H1 (cell line): ENCODE measurements around the gene PDE4B. TPM values are rescaled to one million over a fixed set of nuclear protein-coding genes. Genes with fewer than 3 reads are reported as not detected.

ENCODE experiments used
- CBX5 ChIP-seq: fragments of 300-800, 300-1000 bp; sonication (generic); IDR thresholded peaks from 2 replicates; pipeline ENCODE4 v1.7.1; 2016; ENCODE audit warnings: antibody characterized with exemption, low read length, low read depth
- CHD2 ChIP-seq: IDR thresholded peaks from 2 replicates; pipeline ENCODE4 v1.6.1; 2012; ENCODE audit warnings: low read length, improper control_type of control experiment
- EP300 ChIP-seq, 2 experiments: IDR thresholded peaks; 1 replicate in 1 of 2; 2 replicates in 1 of 2; pipeline ENCODE4 v1.6.1; 2011 to 2012; ENCODE audit warnings: low read depth in 2 of 2, low read length in 2 of 2, mild to moderate bottlenecking in 2 of 2, borderline replicate concordance in 1 of 2, inconsistent platforms in 1 of 2, moderate library complexity in 1 of 2
- POLR2A ChIP-seq, 2 experiments: IDR thresholded peaks; 1 replicate in 1 of 2; 2 replicates in 1 of 2; pipeline ENCODE4 v1.6.1; 2011; ENCODE audit warnings: low read depth in 2 of 2, low read length in 2 of 2, mild to moderate bottlenecking in 2 of 2; ENCODE audit errors: control extremely low read depth in 1 of 2
- SRF ChIP-seq: IDR thresholded peaks from 2 replicates; pipeline ENCODE4 v1.6.1; 2011; ENCODE audit warnings: mild to moderate bottlenecking, low read depth, low read length, moderate library complexity
- polyA plus RNA-seq, 7 experiments: library from polyadenylated mRNA; depleted of rRNA in 3 of 7; stranded (reverse) in 5 of 7; unstranded in 2 of 7; fragments of >200 nt in 5 of 7; fragments of 200-250 nt in 2 of 7; gene quantifications; 1 replicate in 5 of 7; 2 replicates in 1 of 7; 4 replicates in 1 of 7; pipeline versions ENCODE4 v1.2.1 to v1.2.3, GENCODE V29; 2011 to 2013; ENCODE audit warnings: missing spikeins in 2 of 7, mixed read lengths in 2 of 7
- total RNA-seq: library from RNA; stranded (reverse); fragmentation: NEBNext Ultra II Directional; extraction: Animal tissue kit (Norgen Biotek cat#: 25700); gene quantifications from 2 replicates; pipeline ENCODE4 v1.2.1, GENCODE V29; 2021

PDE4B gene
- total and polyA plus RNA-seq, 2 of the 8 experiments (the other 6 are each of a cell fraction or from before 2014, with no cell fraction given) = 5.0 to 15.1 TPM

GRCh38 chr1:66337249-66337648, 544.6 kb downstream of the PDE4B start (continued):
- no peak for TF ChIP-seq EP300 (IDR thresholded peaks at IDR 0.05; ENCODE audit: borderline replicate concordance in 1 of 2, low read depth in 2 of 2, low read length in 2 of 2)
- TF ChIP-seq SRF = no peak
- TF ChIP-seq POLR2A (IDR thresholded peaks at IDR 0.05; ENCODE audit: control extremely low read depth in 1 of 2, low read depth in 2 of 2, low read length in 2 of 2) = no peak
- no peak for TF ChIP-seq CHD2
- TF ChIP-seq CBX5 = no peak
- TF ChIP-seq, all 59 proteins: peak for 0
